SK-N-SH (cell line): ENCODE results near the gene WBP1.

Experiments used
- EP300 ChIP-seq, 2 experiments: IDR thresholded peaks; 2 replicates each; pipeline versions ENCODE4 v1.4.0 to v1.6.1; 2012; ENCODE audit warnings: borderline replicate concordance in 1 of 2, low read depth in 1 of 2, low read length in 1 of 2
- EZH2phosphoT487 ChIP-seq: fragments of 200-600 bp; sonication (generic); IDR thresholded peaks from 2 replicates; pipeline ENCODE4 v1.6.1; 2017; ENCODE audit warnings: low read depth, mixed run types, mild to moderate bottlenecking, antibody characterized with exemption, moderate library complexity, borderline replicate concordance
- NRF1 ChIP-seq: IDR thresholded peaks from 2 replicates; pipeline ENCODE4 v1.6.1; 2012; ENCODE audit warnings: low read depth, mild to moderate bottlenecking, low read length
- POLR2AphosphoS5 ChIP-seq: IDR thresholded peaks from 2 replicates; pipeline ENCODE4 v1.6.1; 2012; ENCODE audit warnings: low read depth, low read length
- RAD21 ChIP-seq: IDR thresholded peaks from 2 replicates; pipeline ENCODE4 v1.6.1; 2012; ENCODE audit warnings: mild to moderate bottlenecking, low read length
- RXRA ChIP-seq: IDR thresholded peaks from 2 replicates; pipeline ENCODE4 v1.4.0; 2012; ENCODE audit warnings: low read depth, mild to moderate bottlenecking, borderline replicate concordance
- SMC3 ChIP-seq: IDR thresholded peaks from 2 replicates; pipeline ENCODE4 v1.6.1; 2012; ENCODE audit warnings: low read depth, low read length, improper control_type of control experiment
- YY1 ChIP-seq: IDR thresholded peaks from 2 replicates; pipeline ENCODE4 v1.4.0; 2012; ENCODE audit warnings: low read depth, mild to moderate bottlenecking
- TF ChIP-seq, protein P1 (sequence below): fragments of 200-600 bp; sonication (generic); IDR thresholded peaks from 2 replicates; pipeline ENCODE4 v1.6.1; 2017; ENCODE audit warnings: antibody characterized with exemption, mild to moderate bottlenecking, moderate library complexity
- TF ChIP-seq, protein P2 (sequence below): IDR thresholded peaks from 2 replicates; pipeline ENCODE4; 2012
- TF ChIP-seq, protein P3 (sequence below): IDR thresholded peaks from 2 replicates; pipeline ENCODE4 v1.4.0; 2012; ENCODE audit warnings: low read depth, borderline replicate concordance
- TF ChIP-seq, protein P4 (sequence below): IDR thresholded peaks from 2 replicates; pipeline ENCODE4 v1.6.1; 2012; ENCODE audit warnings: mild to moderate bottlenecking, low read depth, low read length, moderate library complexity

DNA sequence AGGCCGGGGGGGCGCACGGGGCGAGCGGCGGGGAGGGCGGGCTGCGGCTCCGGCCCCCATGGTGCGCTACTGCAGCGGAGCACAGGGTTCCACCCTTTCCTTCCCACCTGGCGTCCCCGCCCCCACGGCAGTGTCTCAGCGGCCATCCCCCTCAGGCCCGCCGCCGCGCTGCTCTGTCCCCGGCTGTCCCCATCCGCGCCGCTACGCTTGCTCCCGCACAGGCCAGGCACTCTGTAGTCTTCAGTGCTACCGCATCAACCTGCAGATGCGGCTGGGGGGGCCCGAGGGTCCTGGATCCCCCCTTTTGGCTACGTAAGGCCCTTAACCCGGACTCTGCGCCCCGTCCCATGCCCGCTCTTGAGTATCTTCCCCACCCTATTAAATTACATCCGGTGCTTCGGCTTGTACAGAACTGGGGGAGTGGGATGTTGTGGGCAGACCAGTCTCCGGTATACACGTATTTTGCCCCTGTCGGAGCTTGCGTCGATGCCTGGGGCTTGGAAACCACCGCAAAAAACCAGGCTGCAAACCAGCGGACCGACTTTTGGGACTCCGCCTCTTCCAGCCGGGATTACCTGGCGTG, 598 bp upstream of the WBP1 start:
- TF ChIP-seq NRF1 (no peak), EZH2phosphoT487 (no peak), YY1 (no peak), SMC3 (no peak), EP300 (IDR thresholded peaks at IDR 0.05; ENCODE audit: borderline replicate concordance in 1 of 2, low read depth in 1 of 2, low read length in 1 of 2) (no peak; a peak in 1 of 4 replicates), RAD21 (no peak), RXRA (no peak), POLR2AphosphoS5 (peak; percentile 59)
- TF ChIP-seq, protein P1, sequence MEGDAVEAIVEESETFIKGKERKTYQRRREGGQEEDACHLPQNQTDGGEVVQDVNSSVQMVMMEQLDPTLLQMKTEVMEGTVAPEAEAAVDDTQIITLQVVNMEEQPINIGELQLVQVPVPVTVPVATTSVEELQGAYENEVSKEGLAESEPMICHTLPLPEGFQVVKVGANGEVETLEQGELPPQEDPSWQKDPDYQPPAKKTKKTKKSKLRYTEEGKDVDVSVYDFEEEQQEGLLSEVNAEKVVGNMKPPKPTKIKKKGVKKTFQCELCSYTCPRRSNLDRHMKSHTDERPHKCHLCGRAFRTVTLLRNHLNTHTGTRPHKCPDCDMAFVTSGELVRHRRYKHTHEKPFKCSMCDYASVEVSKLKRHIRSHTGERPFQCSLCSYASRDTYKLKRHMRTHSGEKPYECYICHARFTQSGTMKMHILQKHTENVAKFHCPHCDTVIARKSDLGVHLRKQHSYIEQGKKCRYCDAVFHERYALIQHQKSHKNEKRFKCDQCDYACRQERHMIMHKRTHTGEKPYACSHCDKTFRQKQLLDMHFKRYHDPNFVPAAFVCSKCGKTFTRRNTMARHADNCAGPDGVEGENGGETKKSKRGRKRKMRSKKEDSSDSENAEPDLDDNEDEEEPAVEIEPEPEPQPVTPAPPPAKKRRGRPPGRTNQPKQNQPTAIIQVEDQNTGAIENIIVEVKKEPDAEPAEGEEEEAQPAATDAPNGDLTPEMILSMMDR = no peak
- TF ChIP-seq, protein P2, sequence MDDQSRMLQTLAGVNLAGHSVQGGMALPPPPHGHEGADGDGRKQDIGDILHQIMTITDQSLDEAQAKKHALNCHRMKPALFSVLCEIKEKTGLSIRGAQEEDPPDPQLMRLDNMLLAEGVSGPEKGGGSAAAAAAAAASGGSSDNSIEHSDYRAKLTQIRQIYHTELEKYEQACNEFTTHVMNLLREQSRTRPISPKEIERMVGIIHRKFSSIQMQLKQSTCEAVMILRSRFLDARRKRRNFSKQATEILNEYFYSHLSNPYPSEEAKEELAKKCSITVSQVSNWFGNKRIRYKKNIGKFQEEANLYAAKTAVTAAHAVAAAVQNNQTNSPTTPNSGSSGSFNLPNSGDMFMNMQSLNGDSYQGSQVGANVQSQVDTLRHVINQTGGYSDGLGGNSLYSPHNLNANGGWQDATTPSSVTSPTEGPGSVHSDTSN = no peak
- TF ChIP-seq, protein P3, sequence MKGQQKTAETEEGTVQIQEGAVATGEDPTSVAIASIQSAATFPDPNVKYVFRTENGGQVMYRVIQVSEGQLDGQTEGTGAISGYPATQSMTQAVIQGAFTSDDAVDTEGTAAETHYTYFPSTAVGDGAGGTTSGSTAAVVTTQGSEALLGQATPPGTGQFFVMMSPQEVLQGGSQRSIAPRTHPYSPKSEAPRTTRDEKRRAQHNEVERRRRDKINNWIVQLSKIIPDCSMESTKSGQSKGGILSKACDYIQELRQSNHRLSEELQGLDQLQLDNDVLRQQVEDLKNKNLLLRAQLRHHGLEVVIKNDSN = no peak
- TF ChIP-seq, protein P4, sequence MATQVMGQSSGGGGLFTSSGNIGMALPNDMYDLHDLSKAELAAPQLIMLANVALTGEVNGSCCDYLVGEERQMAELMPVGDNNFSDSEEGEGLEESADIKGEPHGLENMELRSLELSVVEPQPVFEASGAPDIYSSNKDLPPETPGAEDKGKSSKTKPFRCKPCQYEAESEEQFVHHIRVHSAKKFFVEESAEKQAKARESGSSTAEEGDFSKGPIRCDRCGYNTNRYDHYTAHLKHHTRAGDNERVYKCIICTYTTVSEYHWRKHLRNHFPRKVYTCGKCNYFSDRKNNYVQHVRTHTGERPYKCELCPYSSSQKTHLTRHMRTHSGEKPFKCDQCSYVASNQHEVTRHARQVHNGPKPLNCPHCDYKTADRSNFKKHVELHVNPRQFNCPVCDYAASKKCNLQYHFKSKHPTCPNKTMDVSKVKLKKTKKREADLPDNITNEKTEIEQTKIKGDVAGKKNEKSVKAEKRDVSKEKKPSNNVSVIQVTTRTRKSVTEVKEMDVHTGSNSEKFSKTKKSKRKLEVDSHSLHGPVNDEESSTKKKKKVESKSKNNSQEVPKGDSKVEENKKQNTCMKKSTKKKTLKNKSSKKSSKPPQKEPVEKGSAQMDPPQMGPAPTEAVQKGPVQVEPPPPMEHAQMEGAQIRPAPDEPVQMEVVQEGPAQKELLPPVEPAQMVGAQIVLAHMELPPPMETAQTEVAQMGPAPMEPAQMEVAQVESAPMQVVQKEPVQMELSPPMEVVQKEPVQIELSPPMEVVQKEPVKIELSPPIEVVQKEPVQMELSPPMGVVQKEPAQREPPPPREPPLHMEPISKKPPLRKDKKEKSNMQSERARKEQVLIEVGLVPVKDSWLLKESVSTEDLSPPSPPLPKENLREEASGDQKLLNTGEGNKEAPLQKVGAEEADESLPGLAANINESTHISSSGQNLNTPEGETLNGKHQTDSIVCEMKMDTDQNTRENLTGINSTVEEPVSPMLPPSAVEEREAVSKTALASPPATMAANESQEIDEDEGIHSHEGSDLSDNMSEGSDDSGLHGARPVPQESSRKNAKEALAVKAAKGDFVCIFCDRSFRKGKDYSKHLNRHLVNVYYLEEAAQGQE = no peak
